Measurements from ENCODE around the gene LRP8. TPM values are rescaled to one million over a fixed set of nuclear protein-coding genes. Genes with fewer than 3 reads are reported as not detected.

Gene LRP8
- total RNA-seq, 1 experiment from 2014 or later = 69.5 TPM

DNA sequence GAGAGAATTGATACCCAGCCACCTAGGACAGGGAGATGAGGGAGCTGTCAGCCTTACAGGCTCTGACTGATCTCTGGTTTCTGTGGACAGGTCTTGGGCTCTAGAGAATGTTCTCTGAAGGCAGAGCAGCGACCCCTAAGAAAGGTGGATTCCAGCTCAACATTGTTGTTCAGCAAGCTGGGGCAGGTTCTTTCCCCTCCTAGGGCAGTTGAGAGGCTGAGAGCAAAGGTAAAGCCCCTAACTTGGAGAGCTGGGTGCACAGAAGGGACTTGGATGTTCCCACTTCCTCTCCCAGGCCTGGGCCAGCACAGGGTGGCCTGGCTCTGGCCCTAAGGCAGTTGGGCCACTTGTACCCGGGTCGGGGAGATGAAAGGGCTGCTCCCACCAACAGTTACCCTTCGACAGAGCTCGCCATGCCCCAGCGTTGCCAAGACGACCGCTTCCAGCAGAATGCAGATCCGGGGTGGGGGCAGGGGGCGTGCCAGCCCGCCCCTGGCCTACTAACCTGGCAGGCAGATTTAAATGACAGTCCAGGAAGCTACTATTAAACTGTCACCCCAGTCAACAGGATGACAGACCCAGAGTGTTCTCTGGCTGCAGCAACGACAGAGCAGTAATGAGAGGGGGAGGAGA lies 31.6 kb downstream of the LRP8 start:
- H3K9me3 Mint-ChIP-seq = no peaks in the 10 kb centered on the region
- ChIA-PET CTCF (interaction anchor here (1.6 kb wide), 2 partner anchors 18 to 97 kb away, joined by 5 to 7 read pairs; no protein-coding TSS in a partner anchor), POLR2A (no interaction called here)
- no peaks in the 10 kb centered on the region for H3K36me3 Mint-ChIP-seq
- H3K27ac Mint-ChIP-seq = no peak overlapping the region; the same call in 1 of the 2 replicates
- no peak overlapping the region for H3K4me3 Mint-ChIP-seq
- no peak for DNase-seq (ENCODE audit: low spot score)
- no peak for ATAC-seq
- no peaks in the 10 kb centered on the region for H3K27me3 Mint-ChIP-seq (ENCODE audit: low read depth)
- H3K4me1 Mint-ChIP-seq = peaks cover 19% of the 10 kb centered on the region
- TF ChIP-seq, protein P1, sequence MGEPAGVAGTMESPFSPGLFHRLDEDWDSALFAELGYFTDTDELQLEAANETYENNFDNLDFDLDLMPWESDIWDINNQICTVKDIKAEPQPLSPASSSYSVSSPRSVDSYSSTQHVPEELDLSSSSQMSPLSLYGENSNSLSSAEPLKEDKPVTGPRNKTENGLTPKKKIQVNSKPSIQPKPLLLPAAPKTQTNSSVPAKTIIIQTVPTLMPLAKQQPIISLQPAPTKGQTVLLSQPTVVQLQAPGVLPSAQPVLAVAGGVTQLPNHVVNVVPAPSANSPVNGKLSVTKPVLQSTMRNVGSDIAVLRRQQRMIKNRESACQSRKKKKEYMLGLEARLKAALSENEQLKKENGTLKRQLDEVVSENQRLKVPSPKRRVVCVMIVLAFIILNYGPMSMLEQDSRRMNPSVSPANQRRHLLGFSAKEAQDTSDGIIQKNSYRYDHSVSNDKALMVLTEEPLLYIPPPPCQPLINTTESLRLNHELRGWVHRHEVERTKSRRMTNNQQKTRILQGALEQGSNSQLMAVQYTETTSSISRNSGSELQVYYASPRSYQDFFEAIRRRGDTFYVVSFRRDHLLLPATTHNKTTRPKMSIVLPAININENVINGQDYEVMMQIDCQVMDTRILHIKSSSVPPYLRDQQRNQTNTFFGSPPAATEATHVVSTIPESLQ (CRISPR knock-in tag; IDR thresholded peaks at IDR 0.05) = no peak
- no peak for TF ChIP-seq SOX15 (CRISPR knock-in tag; IDR thresholded peaks at IDR 0.05)
- TF ChIP-seq, protein P2, sequence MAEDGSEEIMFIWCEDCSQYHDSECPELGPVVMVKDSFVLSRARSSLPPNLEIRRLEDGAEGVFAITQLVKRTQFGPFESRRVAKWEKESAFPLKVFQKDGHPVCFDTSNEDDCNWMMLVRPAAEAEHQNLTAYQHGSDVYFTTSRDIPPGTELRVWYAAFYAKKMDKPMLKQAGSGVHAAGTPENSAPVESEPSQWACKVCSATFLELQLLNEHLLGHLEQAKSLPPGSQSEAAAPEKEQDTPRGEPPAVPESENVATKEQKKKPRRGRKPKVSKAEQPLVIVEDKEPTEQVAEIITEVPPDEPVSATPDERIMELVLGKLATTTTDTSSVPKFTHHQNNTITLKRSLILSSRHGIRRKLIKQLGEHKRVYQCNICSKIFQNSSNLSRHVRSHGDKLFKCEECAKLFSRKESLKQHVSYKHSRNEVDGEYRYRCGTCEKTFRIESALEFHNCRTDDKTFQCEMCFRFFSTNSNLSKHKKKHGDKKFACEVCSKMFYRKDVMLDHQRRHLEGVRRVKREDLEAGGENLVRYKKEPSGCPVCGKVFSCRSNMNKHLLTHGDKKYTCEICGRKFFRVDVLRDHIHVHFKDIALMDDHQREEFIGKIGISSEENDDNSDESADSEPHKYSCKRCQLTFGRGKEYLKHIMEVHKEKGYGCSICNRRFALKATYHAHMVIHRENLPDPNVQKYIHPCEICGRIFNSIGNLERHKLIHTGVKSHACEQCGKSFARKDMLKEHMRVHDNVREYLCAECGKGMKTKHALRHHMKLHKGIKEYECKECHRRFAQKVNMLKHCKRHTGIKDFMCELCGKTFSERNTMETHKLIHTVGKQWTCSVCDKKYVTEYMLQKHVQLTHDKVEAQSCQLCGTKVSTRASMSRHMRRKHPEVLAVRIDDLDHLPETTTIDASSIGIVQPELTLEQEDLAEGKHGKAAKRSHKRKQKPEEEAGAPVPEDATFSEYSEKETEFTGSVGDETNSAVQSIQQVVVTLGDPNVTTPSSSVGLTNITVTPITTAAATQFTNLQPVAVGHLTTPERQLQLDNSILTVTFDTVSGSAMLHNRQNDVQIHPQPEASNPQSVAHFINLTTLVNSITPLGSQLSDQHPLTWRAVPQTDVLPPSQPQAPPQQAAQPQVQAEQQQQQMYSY (CRISPR knock-in tag; IDR thresholded peaks at IDR 0.05) = no peak
- no peak for TF ChIP-seq ZNF396 (CRISPR knock-in tag; IDR thresholded peaks at IDR 0.05; ENCODE audit: borderline replicate concordance)
- no peak for TF ChIP-seq TP53 (CRISPR knock-in tag; IDR thresholded peaks at IDR 0.05)
- no peak for TF ChIP-seq RELA (CRISPR knock-in tag; IDR thresholded peaks at IDR 0.05; ENCODE audit: borderline replicate concordance)
- TF ChIP-seq TEAD4 (CRISPR knock-in tag; IDR thresholded peaks at IDR 0.05) = no peak
- no peak for TF ChIP-seq CREB1 (CRISPR knock-in tag; IDR thresholded peaks at IDR 0.05)
- no peak for TF ChIP-seq TCF7 (CRISPR knock-in tag; IDR thresholded peaks at IDR 0.05; ENCODE audit: low read depth)
- TF ChIP-seq, protein P3, sequence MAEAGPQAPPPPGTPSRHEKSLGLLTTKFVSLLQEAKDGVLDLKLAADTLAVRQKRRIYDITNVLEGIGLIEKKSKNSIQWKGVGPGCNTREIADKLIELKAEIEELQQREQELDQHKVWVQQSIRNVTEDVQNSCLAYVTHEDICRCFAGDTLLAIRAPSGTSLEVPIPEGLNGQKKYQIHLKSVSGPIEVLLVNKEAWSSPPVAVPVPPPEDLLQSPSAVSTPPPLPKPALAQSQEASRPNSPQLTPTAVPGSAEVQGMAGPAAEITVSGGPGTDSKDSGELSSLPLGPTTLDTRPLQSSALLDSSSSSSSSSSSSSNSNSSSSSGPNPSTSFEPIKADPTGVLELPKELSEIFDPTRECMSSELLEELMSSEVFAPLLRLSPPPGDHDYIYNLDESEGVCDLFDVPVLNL (CRISPR knock-in tag; IDR thresholded peaks at IDR 0.05; ENCODE audit: borderline replicate concordance, low read depth) = no peak
- TF ChIP-seq, protein P4, sequence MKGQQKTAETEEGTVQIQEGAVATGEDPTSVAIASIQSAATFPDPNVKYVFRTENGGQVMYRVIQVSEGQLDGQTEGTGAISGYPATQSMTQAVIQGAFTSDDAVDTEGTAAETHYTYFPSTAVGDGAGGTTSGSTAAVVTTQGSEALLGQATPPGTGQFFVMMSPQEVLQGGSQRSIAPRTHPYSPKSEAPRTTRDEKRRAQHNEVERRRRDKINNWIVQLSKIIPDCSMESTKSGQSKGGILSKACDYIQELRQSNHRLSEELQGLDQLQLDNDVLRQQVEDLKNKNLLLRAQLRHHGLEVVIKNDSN (CRISPR knock-in tag; IDR thresholded peaks at IDR 0.05) = no peak
- TF ChIP-seq CBFB (CRISPR knock-in tag; IDR thresholded peaks at IDR 0.05; ENCODE audit: low read depth) = no peak
- TF ChIP-seq, protein P5, sequence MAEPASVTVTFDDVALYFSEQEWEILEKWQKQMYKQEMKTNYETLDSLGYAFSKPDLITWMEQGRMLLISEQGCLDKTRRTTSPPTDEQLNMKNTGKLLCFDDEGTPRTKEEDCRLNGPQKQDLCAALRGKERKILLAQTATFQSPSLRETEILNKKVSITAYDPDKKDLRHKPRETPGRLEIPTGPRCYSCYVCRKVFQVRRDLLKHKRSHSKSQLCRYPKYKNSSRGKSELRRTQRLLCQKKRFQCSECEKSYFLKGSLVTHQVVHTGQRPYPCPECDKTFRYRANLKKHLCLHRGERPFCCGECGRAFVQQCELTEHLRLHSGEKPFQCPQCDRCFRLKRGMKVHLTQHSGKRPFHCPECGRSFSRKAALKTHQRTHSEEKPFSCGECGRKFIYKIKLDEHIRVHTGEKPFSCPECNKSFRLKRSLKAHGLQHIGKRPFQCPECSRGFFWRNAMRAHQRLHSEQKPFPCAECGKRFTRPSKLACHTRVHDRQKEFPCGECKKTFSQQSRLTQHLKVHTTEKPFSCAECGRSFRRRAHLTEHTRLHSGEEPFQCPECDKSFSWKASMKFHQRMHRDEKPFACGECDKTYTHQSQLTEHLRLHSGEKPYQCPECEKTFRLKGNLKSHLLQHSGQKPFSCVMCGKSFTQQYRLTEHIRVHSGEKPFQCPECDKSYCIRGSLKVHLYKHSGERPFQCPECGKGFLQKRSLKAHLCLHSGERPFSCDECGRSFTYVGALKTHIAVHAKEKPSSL (CRISPR knock-in tag; conservative IDR thresholded peaks at IDR 0.05) = no peak

DNA sequence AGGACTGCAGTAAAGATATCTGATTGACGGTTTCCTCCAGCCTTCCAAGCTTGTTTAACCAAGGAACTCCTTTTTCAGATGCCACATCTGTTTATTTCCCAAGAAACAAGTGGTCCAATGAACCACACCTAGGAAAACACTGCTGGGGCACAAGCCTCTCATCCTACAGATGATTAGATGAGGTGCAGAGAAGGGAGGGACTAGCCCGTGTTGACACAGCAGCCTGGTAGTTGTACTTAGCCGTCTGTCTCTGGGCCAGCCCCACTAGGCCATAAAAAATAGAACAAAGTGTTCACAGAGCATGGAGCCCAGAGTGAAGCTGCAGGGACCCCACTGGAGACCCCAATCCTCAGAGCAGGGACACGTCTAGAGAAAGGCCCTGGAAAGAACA lies 32.1 kb downstream of the LRP8 start:
- H3K9me3 Mint-ChIP-seq = no peaks in the 10 kb centered on the region
- H3K4me3 Mint-ChIP-seq = no peak overlapping the region
- ATAC-seq (no peak), DNase-seq (ENCODE audit: low spot score) (no peak)
- no peak overlapping the region; the same call in 1 of the 2 replicates for H3K27ac Mint-ChIP-seq
- H3K36me3 Mint-ChIP-seq = no peaks in the 10 kb centered on the region
- TF ChIP-seq, protein P5 (CRISPR knock-in tag; conservative IDR thresholded peaks at IDR 0.05) = no peak
- TF ChIP-seq JUN (CRISPR knock-in tag; IDR thresholded peaks at IDR 0.05) = no peak
- no peak for TF ChIP-seq ATF1 (CRISPR knock-in tag; IDR thresholded peaks at IDR 0.05)
- no peak for TF ChIP-seq ZNF317 (CRISPR knock-in tag; IDR thresholded peaks at IDR 0.05; ENCODE audit: borderline replicate concordance, low read depth)
- POLR2A ChIA-PET = interaction anchor here (1.1 kb wide), 1 partner anchor 31 kb away, joined by 3 read pairs; no protein-coding TSS in a partner anchor
- no peaks in the 10 kb centered on the region for H3K27me3 Mint-ChIP-seq (ENCODE audit: low read depth)
- CTCF ChIA-PET = interaction anchor here (1.6 kb wide), 2 partner anchors 17 to 97 kb away, joined by 5 to 7 read pairs; no protein-coding TSS in a partner anchor
- peaks cover 19% of the 10 kb centered on the region for H3K4me1 Mint-ChIP-seq
